ENCODE data around the gene PDLIM1.

- TF ChIP-seq EZH2 (IDR thresholded peaks at IDR 0.05) (no peak), POLR2AphosphoS5 (IDR thresholded peaks at IDR 0.05; ENCODE audit: borderline replicate concordance, low read depth, low read length) (no peak)
These were observed 3.5 kb downstream of the PDLIM1 start for GRCh38 chr10:95287281-95287680.
